Measurements from ENCODE around the gene ZNF474.
A peak's percentile ranks its signal among the peaks of the same experiment; 100 is the strongest.
"Not testable (repeated sequence)": the region's sequence is repeated elsewhere in the genome, so short reads cannot be mapped to it uniquely, and the experiment has no call there.

ZNF474 gene

GRCh38 chr5:122129306-122129705 is at the start of gene ZNF474:
ZNF474 (plus strand) TSS chr5:122129546; CDS start chr5:122151991, 22,445 bp downstream.
- peak; percentile 66 for DNase-seq

- DNase-seq: no peak
Measured at GRCh38 chr5:122081541-122081940, 47.8 kb upstream of the ZNF474 start.

GRCh38 chr5:122083535-122083934 is 45.8 kb upstream of the ZNF474 start:
- DNase-seq: no peak

DNA sequence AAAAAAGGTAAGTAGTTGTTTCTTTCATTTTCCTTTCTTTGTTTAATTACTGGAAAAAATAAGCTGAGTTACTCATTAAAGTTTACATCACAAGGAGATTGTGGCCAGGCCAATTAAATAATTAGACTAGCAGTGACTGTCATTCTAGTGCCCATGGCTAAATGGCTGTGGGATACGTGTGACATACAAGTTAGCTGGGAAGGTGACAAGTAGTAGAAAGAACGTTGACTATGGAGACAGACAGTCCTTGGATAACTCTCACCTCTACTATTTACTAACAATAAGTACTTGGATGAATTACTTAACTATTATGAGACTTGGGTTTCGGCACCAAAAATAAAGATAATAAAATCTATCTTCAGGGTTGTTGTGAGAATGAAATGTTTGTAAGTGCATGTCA is 44.3 kb upstream of the ZNF474 start:
- DNase-seq: no peak

GRCh38 chr5:122089096-122090013 is 40.0 kb upstream of the ZNF474 start:
- peak; percentile 88 for DNase-seq

DNA sequence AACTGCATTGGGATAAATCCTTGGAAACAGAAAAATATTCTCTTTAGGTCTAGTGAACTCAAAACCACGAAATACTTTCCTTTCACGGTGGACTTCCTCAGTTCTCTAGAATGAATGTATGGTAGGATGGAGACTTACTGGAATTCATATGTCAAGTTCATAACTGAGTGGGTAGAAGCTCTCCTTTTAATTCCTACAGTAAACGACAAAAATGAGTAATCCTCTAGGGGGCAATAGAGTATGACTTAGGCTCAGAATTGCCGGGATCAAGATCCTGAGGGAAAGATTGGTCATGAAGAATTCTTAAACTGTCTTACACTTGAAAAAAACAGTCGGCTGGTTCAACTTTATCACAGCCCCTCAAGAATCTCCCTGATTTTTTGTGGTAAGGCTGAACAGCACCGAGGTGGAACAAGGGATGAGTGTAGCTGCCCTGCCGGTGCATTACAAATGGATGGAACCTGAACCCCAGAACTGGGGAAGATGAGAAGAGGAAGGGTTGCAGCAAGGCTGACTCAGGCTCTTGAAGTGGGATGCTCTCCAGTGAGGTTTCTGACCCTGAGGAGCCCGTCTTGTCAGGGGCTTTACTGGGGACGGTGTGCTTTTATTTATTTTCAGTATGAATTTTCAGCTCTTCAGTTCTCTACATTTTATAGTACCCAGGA is 37.3 kb upstream of the ZNF474 start:
- peak; percentile 37 for DNase-seq

- DNase-seq: no peak
Measured at GRCh38 chr5:122093415-122094180, 35.7 kb upstream of the ZNF474 start.

DNA sequence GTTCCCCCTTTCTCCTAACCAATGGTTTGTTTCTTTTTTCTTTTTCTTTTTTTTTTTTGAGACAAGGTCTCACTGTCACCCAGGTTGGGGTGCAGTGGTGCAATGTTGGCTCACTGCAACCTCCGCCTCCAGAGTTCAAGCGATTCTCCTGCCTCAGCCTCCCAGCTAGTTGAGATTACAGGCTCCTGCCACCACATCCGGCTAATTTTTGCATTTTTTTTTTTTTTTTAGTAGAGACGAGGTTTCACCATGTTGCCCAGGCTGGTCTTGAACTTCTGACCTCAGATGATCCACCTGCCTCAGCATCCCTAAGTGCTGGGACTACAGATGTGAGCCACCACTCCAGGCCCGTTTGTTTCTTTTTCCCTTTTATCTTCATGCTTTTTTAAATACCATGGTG is 35.1 kb upstream of the ZNF474 start:
- DNase-seq: not testable (repeated sequence)

- DNase-seq: no peak
Measured at GRCh38 chr5:122095158-122095557, 34.2 kb upstream of the ZNF474 start.

DNA sequence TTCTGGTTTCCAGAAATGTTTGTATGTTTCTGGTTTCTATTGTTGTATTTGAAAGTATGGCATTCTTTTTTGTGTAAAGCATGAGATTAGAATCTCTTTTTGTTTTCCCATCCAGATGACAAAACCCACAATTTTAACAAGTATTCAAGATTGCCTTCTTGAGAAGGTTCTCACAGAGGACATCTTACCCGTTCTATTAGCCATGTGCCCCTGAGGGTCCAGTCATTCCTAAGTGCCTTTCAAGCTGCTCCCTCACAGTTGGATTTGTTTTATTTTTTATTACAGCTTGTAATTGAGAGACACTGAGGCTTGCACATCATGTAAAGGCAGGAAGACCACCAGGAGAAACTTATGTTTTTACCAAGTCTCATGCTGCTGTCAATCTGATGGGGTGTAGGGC is 32.0 kb upstream of the ZNF474 start:
- no peak for DNase-seq

- peak; percentile 20 for DNase-seq
Measured at GRCh38 chr5:122099060-122099790, 30.1 kb upstream of the ZNF474 start.

DNA sequence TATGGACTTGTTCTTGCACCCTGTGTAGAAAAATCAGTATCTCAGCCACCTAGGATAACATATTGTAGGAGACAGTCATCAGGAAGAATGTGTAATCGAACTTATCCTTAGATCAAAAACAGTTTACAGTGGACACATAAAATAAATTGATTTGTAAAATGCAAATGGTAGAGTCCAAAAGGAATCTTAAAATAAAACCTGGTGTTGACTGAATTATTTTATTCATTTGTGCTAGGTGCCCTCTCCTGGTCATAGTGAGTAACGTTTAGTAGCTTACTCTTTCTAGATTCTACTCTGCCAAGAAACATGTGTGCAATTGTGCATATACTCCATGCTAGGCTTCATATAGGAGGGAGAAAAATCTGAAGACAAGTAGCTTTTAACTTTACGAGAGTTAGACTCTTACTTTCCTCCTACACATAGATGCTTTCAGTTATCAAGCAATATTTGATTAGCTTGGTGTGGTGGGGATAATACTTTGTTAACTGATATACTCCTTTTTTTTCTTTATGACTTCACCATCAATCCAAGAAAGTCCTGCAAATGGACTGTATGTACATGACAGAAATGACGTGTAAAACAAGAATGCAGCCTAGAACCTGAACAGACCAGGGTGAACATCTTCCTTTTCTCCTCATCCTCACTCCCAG is 27.6 kb upstream of the ZNF474 start:
- peak; percentile 87 for DNase-seq

DNA sequence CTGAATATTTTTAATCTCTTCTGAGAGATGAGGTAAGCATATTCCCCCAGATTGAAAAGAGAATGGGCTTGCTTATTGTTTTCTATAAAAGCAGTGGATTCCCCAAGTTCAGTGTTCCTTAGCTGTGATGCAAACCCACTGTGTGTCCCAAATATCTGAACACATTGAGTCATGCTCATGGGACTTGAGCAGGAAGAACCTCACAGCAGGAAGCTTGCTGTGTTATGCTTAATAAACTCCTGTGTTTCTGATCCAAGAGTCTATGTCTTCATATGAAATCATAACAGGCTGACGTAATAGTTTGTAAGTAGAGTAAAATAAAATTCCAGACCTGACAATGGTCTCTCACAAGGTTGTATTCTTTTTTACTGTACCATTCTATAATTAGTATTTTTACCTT is 26.5 kb upstream of the ZNF474 start:
- no peak for DNase-seq

DNA sequence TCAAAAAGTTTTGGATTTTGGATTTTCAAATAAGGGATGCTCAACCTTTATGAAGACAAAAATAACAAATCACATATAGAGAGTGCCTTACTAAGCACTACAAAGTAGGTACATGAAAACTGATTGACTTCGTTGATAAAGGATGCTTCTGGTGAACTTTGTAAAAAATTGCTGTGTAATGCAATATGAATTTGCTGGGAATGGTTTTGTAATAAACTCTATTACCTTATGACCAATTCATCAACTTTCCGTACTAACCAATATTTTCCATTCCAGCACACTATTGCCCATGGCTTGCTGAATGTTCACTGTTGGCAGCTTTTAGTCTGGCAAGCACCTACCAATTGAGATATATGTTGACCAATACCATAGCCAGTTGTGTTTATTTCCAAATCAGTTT is 23.4 kb upstream of the ZNF474 start:
- DNase-seq: no peak

DNA sequence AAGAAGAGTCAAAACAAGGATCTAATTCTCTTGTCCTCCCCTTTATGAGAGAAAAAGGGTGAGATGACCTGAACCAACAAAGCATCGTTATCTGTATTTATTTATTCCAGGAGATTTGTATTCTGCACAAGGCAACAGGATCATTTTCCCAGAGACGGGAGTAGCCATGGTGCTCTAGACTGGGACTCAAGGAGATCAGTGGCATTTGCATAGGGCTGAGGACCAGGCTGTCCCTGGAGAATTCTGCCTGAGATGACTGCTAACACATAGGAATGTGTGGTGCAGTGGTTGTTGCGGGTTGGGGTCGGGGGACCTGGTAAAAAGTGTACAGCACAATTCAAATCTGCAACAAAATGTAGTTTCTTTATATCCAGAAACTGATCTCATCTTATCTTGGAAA is 22.3 kb upstream of the ZNF474 start:
- no peak for DNase-seq

- no peak for DNase-seq
Measured at GRCh38 chr5:122110987-122111386, 18.4 kb upstream of the ZNF474 start.

GRCh38 chr5:122111460-122111859 is 17.9 kb upstream of the ZNF474 start:
- DNase-seq: no peak

DNA sequence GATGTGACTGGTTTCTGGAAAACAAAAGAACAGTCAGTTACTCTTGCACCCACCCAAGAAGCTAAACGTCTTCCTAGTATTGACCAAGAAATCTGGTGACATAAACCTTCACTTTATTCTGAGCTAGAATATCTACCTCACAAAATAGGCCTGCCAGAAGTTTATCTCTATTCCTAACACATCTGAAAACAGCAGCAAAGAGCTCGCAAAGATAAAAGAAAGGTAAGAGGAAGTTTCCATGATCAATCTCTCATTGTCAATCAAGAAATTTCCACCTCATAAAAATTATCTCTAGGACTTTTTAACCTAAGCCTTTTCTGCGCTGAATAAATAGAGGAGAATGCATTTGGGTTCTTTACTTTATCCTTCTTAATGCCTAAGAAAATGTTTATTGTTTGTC is 17.3 kb upstream of the ZNF474 start:
- peak; percentile 25 for DNase-seq

DNA sequence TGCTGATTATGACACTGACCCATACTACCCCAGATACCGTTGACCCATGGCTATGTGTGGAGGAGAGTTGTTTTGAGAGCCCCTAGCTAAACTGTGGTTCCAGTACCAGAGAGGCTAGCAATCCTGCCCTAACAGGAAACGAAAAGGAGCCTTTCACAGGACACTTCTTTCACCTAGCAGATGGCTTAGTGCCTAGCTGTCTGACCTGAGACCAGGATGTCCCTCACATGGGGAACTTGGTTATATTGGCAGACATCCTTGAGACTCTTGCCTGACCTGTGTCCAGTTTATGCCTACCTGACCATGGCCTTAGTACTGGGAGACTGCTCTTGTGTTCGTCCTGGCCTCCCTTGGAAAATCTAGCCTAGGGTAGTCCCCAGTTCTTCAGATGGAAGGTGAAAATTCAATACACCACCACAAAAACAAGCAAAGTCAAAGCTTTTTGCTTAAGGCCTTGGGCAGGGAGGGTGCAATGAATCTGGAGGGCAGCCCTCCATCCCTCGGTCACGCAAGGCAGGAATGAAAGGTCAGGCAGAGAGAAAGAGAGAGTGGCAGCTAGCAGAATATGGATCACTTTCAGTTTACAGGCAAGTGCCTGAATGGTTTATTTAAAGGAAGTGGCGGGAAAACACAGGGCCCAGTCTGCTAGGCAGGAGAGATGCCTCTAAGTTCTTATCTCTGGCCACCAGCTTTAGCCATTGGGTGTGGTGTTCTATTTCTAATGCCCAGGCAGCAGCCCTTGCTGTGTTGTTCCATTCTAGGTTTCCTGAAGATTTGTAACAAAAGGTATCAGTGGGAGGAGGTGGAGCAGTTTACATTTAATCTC is 16.4 kb upstream of the ZNF474 start:
- peak; percentile 97 for DNase-seq

GRCh38 chr5:122114501-122114900 is 14.8 kb upstream of the ZNF474 start:
- no peak for DNase-seq

DNA sequence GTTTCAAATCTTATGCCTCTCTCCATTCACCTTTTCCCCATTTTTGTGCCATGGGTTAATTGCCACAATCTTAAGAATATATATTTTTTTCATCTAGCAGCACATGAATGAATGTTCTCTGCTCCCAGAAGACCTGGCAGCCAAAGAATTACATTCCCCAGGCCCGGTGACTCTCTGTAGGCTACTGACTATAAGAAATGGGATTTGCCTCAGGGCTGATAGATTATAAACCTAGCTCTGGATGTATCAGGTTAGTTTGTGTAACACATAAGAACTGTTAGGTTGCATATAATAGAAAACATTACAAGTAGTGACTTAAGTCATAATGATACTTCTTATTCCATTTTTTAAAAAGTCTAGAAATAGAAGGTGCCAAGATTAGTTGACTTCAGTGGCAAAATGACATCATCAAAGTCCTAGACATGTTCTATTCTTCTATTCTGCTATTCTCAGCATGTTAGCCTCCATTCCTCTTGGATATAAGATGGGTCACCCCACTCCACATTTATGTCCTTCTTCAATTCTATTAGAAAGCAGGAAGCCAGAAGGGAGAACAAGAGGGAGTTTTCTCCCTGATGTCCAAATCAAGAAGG is 10.9 kb upstream of the ZNF474 start:
- DNase-seq: no peak

Measured in hematopoietic multipotent progenitor cell treated with erythropoietin and hydrocortisone succinate and interleukin-3 and kit ligand, for 4 days (in vitro differentiated cells).